ELF-1 (cell line): ENCODE results near the gene PLXNA2.

ENCODE experiments used
- DNase-seq: peaks from one replicate; pipeline ENCODE4 v3.0.0-alpha.2; 2016; ENCODE audit warnings: low read depth, low spot score

PLXNA2 gene

GRCh38 chr1:208068407-208068806 lies 175.8 kb downstream of the PLXNA2 start:
- no peak for DNase-seq

GRCh38 chr1:208066583-208066982 lies 177.6 kb downstream of the PLXNA2 start:
- DNase-seq = no peak

- no peak for DNase-seq
These were observed 178.3 kb downstream of the PLXNA2 start for GRCh38 chr1:208065862-208066261.

DNA sequence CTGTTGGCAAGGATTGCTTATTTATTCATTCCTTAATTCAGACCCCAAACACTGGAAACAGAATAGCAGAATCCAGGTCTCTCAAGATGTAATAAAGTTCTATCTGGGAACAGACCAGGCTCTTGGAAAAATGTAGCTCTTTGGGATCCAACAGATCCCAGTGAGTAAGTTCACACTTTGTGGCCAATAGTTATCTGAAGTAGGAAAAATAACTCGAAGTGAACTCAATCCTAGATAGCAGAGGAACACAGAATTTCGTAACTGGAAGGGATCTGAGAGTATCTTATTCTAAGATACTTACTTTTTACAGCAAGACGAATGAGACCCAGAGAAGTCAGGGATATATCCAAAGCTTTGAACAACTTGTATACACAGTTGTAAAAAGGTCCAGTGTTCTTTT lies 182.6 kb downstream of the PLXNA2 start:
- DNase-seq = no peak

- no peak for DNase-seq
These were observed 183.1 kb downstream of the PLXNA2 start for GRCh38 chr1:208061118-208061517.

DNA sequence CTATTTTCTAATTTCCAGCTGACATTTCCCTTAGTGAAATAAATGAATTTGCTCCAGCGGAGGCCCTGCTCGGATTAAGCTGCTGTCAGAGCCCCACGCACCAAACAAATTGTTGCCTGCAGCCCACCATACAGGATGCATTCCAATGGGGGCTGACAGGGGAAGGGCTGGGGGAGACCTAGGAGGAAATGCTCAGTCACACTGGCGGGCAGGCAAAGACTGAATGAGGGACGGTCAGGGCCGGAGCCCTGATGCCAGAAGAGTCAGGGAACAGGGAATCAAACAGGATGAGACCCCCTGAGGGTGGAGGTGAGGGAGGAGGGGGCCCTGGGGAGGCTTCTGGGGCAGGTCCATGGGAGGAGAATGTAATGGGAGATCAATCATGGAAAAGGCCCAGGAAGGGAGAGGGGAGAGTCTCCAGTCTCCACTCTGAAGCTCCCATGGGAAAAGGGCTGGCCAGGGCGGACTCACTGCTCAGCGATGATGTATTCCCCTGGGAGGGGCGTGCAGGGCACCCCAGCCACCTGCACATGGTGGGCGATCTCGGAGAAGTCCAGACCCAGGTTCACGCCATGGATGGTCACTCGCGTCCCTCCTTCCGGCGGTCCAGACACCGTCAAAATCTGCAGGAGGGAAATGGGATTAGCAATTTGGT lies 183.8 kb downstream of the PLXNA2 start:
- DNase-seq = no peak

DNA sequence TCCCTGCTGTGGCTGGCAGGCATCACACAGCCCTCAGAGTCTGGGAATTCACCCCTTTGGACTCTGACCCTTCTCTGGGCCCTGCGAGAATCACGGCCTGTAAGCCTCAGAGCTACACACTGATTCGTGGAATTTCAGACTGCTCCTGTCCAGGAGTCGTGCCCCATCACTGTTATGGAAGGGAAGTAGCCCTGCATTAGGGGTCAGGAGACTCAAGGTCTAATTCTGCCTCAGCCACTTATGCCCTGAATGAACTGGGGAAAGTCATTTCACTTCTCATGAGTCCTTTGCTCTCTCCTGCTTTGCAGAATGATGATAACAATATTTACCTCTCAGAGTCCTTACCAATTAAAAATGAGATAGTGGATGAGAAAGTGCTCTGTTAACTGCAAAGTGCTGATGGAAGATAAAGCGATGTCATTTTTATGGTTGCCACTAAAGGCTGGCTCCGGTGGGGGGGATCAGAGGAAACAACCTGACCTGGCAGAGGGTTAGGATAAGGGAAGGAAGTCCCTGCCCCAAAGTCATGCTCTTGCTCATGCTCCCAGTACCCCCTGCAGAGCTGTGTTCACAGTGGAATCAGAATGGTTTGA lies 184.7 kb downstream of the PLXNA2 start:
- DNase-seq = no peak

DNA sequence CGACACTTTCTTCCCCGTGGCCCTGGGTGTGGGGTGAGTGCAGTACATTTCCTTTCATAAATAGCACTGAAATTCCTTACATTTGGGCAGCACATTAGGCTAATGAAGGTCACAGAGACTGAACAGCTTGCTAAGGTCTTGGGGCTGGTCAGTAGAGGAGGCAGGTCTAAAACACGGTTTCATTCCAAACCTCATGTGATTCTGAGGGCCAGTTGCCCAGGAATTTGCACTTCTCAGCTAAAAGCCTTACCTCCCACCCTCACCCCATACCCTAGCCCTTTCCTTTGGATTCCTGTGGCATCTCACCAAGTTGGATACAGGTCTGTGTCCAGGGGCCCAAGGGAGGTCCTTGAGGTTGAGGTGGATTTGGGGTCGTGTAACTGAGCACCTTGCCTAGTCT lies 185.4 kb downstream of the PLXNA2 start:
- no peak for DNase-seq

DNA sequence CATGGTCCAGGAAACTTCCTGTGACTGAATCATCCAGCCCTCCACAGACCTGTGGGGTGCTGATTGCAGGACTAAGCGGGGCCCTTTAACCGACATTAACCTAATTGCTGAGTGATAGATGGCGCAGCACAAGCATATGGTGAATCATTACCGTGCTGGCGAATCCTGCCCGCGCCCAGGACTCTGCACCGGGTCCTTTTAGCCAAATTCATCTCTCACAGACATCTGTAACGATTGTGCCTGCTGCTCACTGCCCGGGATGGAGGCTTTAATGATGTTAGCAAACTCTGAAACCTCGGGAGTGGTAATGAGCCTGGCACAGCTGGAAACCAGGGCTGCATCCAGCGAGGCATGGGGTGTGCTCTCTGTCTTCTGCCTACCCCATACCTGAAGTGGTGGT lies 185.9 kb downstream of the PLXNA2 start:
- DNase-seq = no peak

GRCh38 chr1:208057056-208057455 lies 187.1 kb downstream of the PLXNA2 start:
- no peak for DNase-seq

DNA sequence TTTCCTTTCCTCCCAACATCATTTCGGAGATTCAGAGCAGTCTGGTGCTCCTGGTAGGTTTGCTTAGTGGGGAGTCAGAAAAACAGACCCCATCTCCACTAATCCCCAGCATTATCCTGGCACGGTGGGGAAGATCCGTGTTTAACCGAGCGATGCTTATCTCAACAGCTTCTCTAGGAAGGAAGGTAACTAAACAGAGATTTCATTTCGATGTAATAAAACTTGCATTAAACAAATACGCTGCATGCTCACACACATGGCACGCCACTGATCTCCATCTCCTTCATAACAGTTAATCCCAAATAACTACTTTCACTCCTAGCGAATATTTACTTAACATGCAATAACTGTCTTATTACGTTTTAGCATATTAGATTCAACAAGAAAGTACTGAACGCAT lies 188.6 kb downstream of the PLXNA2 start:
- no peak for DNase-seq

DNA sequence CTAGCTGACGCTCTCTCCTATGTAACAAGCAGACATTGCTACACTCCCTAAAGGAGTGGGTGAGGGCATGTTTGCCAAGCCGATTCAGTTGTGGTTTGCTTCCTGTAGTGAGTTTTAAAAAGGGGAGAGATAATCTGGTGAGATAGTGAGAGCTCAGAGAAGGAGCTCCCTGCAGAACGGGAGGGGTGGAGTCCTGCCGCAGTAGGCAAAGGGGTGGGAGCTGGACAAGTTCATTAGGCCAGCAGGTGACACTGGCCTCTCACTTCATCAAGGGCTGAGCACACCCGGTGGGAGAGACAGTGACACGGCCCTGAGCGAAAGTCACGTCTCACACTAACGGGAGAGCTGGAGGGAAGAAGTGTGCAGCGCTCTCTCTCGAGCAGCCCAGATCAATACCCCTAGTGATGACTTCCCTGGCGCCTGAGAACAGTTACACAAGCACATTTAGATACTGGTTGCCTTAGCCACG lies 189.2 kb downstream of the PLXNA2 start:
- no peak for DNase-seq

GRCh38 chr1:208054485-208054884 lies 189.7 kb downstream of the PLXNA2 start:
- DNase-seq = no peak

- DNase-seq = no peak
These were observed 190.5 kb downstream of the PLXNA2 start for GRCh38 chr1:208053661-208054060.

DNA sequence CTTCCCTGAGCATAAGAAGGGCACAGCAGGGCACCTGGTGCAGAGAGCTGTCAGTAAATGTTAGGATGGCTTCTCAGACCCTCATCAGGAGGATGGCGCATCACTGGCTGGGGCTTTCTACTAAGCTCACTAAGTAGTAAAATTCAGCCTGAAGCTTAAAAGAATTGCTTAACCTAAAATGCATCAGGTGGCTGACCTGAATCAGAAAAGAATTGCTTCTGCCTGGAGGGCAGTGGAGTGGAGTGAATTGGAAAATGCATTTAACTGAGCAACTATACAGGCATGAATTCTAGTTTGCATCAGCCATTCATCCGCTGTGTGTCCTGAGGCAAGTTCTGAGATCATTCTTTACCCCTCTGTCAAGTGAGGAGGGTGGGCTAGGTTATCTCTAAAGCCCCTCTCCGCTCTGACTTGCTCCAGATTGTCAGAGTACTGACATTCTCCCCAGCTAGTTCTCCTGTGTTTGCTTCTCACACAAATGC lies 191.2 kb downstream of the PLXNA2 start:
- no peak for DNase-seq

DNA sequence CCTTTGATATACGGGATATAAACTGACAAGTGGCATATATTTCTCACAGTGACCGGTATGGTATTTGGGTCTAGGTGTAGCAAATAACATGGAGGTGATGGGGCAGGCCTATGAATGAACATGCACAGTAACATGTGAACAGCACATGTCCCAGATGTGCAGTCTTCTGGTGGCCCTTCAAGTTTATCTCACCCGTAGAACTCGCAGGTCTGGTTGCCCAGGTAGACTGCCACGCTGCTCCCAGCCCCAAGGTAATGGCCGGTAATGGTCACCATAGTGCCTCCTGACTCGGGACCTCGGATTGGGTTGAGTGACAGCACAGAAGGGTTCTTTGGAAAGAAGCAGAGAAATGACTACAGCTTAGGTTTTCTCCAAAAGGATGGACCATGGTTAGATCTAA lies 192.0 kb downstream of the PLXNA2 start:
- no peak for DNase-seq

GRCh38 chr1:208051651-208052050 lies 192.5 kb downstream of the PLXNA2 start:
- no peak for DNase-seq

DNA sequence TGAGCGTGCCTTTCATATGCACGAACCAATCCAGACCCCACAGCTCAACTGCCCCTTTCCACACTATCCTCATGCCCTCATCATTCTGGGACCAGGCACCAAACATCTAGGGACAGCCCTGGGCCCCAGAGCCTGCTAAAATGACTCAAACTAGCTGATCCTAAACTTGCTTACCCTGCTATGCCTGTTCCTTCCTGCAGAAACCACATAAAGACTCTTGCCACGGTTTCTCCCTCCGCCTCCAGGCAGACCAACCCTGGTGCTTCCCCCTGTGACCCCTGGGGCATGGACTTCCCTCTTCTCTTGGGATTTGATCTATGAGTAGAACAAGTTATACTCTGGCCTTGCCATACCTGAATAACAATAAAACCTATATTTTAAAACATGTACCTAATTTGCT lies 195.3 kb downstream of the PLXNA2 start:
- DNase-seq = peak; percentile 84

- peak; percentile 57 for DNase-seq
These were observed 196.2 kb downstream of the PLXNA2 start for GRCh38 chr1:208047975-208048374.

GRCh38 chr1:208047476-208047934 lies 196.7 kb downstream of the PLXNA2 start:
- no peak for DNase-seq

- DNase-seq = no peak
These were observed 198.5 kb downstream of the PLXNA2 start for GRCh38 chr1:208045463-208046260.
